RPMI8226 (cell line): Measurements from ENCODE around the gene SLC22A4.

Experiments used
- DNase-seq: peaks from one replicate; pipeline ENCODE4 v3.0.0-alpha.2; 2015

SLC22A4 gene

DNA sequence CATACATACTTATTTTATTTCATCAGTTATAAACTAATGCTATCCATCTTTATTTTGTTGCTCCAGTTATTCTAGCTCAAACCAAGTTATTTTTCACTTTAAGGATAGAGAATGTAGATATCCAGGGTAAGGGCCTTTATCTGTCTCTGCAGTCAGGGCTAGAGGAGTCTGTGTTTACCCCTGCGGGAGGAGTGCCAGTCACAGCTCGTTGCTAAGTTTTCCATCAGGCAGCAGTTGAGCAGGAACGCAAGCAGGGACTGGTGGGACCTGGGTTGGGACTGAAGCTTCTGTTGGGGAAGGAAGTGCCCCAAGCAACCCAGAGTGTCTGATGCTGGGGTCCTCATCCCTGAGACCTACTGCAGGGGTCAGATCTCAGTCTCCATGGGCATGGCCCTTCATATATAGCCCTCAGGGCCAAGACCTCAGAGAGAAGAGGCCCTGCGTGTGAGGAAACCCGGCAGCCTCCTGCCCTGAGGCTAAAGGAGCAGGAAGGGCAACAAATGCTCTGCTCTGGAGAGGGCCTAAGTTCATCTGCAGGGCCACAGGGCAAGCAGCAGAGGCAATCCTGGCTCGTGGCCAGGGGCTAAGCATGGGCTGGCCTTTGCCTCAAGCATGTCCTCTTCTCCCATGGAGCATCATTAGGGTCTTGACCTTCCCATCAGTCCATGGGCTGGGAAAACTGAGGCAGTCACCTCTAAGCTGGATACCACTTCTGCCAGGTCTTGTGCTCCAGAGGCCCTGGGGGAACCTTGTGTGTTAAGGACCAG lies 6.6 kb downstream of the SLC22A4 start:
- no peak for DNase-seq

- no peak for DNase-seq
These were observed 7.4 kb downstream of the SLC22A4 start for GRCh38 chr5:132301344-132302271.

GRCh38 chr5:132302413-132302812 lies 8.2 kb downstream of the SLC22A4 start:
- no peak for DNase-seq

DNA sequence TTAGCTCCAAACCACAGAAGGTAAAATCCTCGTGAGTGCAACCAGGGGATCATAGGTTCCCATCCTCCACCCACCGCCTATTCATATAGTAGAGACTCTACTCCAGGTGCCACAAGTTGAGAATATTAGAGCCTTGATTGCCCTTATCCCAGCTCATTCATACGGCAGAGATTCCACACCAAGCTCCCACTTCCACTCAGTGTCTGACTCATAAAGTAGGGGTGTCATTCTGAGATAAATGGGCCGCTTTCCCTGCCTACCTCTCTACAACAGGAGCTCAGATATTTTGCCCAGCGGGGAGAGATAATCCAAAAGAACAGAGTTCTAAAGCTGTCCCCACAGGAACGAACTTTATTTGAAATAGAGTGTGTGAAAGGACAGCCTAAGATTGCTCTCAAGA lies 9.4 kb downstream of the SLC22A4 start:
- no peak for DNase-seq

- no peak for DNase-seq
These were observed 11.2 kb downstream of the SLC22A4 start for GRCh38 chr5:132305420-132305819.

DNA sequence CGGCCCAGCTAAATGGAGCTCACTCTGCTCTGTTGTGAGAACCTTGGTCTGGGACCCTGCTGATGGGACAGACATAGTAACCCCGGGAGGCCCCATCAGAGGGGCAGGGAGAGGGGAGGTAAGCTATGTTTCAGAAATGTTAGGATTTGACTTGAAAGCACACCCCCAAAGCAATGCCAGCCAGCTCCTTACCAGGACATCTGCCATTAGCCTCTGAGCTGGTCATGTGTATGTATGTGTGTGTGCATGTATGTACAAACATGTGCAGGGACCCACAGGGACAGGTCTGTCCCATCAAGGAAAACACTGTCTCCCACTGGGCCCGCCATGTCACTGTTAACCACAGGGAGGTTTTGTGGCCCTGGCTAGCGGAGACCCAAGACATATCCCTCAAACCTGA lies 14.5 kb downstream of the SLC22A4 start:
- DNase-seq = no peak

DNA sequence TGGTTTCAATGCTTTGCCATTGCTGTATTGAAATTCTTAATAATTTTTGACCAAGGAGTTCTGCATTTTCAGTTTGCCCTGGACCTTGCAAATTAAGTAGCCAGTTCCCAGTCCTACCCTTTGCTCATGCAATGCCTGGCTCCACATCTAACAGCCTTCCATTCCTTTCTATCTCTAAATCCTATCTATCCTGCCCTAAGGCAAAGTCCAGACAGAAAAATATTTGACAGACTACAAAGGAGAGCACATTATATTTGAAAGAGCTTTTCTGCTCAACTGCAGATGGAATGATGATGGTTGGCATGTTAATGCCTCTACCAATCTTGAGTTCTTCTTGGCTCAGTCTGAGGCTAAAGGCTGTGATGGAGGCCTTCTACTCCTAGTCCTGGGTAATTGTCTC lies 15.5 kb downstream of the SLC22A4 start:
- no peak for DNase-seq

- DNase-seq = no peak
These were observed 16.1 kb downstream of the SLC22A4 start for GRCh38 chr5:132310141-132310834.

DNA sequence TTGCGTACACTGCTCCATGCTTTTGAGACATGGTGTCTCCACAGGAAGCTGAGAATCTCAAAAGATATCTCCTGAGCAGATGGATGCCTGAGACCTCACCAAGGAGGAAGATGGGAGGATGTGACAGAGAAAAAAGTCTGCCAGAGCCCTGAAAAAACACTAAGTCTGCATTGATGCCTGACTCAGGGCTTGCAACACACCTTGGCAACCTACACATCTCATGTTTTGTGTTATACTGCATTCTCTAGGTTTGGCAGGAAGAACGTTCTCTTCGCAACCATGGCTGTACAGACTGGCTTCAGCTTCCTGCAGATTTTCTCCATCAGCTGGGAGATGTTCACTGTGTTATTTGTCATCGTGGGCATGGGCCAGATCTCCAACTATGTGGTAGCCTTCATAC lies 19.2 kb downstream of the SLC22A4 start:
- no peak for DNase-seq

- DNase-seq = no peak
These were observed 19.8 kb downstream of the SLC22A4 start for GRCh38 chr5:132313961-132314432.

DNA sequence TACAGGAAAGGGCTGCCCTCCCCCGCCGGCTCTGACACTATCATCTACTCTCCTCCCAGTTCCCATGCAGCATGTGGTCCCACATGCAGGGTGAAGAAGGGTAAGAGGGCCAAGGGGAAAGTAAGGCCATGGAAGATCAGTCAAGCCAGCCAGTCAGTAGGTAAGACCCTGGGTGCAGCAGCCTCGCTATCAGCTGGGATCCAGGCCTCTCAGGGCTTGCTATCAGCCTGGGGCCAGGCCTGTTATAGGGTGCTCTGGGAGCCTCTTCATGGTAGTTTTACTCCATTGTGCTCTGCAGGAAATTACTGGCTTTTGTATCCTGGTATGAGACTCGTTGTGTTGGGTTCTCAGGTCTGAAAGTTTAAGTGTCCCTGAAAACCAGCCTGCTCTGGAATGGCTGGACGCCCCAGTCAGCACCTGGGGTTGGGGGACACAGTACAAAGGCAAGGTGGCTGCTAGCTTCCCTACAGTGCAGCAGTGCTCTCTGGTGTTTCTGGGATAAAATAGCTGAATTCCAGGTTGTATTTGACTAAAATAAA lies 21.4 kb downstream of the SLC22A4 start:
- DNase-seq = no peak

- no peak for DNase-seq
These were observed 25.8 kb downstream of the SLC22A4 start for GRCh38 chr5:132319975-132320374.

DNA sequence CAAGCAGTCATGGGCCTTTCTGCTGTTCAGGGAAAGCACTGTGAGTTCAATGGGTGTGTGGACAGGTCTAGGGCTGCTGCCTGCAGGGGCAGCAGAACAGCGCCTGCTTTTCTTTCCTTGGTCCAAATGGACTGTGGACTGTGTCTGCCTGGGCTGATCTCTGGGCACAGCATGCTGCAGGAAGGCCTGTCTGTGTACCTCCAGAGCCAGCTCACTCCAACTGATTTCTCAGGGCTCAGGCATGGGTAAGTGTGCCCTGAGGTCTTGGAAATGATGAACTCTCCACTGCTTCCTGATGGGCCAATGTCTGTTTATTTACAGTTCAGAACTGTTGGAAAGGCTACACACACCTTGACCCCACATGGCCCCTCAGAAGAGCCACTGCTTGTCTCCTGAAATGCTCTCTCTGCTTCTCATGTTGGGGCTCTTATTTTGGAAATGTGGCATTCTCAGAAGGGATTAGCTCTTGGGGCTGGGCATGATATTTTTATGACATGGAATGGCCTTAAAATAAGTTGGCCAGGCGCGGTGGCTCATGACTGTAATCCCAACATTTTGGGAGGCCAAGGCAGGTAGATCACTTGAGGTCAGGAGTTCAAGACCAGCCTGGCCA lies 27.0 kb downstream of the SLC22A4 start:
- no peak for DNase-seq

DNA sequence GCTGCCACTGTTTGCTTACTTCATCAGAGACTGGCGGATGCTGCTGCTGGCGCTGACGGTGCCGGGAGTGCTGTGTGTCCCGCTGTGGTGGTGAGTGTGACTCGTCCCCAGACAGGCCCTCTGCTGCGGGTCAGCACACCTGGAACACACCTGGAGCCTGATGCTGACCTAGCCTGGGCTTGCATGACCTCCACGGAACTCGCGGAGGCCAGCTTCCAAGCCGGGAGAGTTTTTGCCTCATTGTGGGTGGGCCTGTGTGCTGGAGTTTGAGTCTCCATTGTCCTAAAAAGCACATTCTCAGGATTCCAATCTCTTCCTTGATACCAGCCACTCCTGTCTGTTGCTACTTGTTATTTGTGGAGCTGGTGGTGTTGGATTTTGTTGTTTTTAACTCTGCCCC lies 28.1 kb downstream of the SLC22A4 start:
- DNase-seq = no peak

- no peak for DNase-seq
These were observed 29.0 kb downstream of the SLC22A4 start for GRCh38 chr5:132323202-132323601.

DNA sequence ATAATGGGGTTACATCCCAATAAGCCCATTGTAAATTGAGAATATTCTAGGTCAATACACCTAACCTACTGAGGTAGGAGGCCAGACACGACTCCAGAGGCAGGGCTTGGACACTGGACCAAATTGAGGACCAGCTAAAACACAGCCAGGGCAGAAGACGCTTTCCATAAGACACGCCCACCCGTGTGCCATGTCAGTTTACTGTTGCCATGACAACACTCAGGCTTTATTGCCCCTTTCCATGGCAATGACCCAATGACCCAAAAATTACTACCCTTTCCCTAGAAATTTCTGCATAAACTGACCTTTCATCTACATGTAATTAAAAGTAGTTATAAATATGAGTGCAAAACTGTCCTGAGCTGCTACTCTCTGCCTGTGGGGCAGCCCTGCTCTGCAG lies 31.5 kb downstream of the SLC22A4 start:
- DNase-seq = no peak

- DNase-seq = no peak
These were observed 33.2 kb downstream of the SLC22A4 start for GRCh38 chr5:132327252-132327955.

- no peak for DNase-seq
These were observed 40.6 kb downstream of the SLC22A4 start for GRCh38 chr5:132334812-132335211.

GRCh38 chr5:132335402-132335801 lies 41.2 kb downstream of the SLC22A4 start:
- no peak for DNase-seq

GRCh38 chr5:132339502-132339901 lies 45.3 kb downstream of the SLC22A4 start:
- no peak for DNase-seq

DNA sequence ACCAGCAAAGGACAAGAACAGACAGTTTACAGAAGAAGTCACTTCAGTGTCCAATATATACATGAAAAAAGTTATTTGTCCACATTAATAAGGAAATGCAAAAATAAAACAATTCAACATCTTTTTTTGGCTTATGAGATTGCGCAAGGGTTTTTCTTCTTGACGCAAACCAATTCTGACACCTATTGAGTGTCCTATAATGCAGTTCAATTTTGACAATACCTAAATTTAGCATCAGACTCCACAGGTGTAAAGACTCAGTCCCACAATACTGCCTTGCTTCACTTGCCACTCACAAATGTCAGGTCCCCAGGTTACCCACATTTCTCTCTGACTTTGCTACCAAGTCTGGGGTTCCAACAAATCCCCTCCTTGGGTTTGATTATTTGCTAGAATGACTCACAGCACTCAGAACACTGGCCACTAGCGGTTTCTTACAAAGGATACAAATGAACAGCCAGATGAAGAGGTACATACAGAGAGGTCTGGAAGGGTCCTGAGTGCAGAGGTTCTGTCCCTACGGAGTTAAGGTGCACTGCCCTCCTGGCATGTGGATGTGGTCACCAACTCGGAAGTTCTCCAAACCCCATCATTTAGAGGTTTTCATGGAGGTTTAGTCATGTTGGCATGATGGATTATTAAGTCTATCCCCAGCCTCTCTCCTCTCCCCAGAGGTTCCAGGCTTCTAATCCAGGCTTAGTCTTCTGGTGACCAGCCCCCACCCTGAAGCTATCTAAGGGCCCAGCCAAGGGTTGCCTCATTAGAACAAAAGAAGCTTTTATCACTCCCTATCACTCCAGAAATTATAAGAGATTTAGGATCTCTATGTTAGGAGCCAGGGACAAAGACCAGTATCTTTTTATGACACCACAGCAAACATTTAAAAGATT lies 48.3 kb downstream of the SLC22A4 start:
- DNase-seq = no peak
